ENCODE data around the gene KIF18B.
A peak's percentile ranks its signal among the peaks of the same experiment; 100 is the strongest.

KIF18B gene

DNA sequence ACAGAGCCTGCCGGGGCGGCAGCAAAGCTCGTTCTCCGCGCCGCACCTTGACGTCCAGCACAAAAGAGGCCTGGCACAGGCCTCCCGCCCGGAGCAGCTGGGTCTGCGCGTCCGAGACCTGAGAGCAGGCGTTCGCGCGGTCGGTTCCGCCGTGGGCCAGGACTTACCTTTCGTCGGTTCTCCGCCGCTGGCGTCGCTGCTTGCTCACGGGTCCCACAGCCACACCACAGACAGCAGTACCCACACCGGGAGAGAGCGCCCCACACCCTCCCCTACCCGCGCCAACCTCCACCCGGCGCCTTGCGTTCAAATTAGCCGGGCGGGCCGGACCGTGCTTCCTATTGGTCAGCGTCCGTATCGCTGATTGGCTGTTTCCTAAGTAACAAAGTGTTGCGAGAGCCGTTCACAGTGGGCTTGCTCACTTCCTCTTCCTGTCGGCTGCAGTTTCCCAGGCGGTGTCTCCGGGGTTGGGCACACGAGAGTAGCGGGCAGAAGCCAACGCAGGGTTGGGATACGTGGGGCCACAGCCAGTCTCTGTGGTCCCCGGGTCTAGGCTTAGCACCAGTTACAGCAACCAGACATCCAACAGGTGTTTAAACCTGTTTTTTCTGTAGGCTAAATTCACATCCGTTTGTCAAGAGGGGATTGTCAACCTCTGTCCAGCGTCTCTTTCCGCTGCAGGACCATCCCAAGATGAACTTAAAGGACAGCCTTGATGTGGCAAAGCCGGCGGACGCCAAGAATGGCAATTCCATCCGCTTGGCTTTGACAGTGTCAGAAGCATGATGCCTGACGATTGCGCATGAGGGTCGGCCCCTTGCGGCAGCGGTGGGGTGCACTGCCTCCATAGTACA is at the start of gene KIF18B:
Gene KIF18B (minus strand): TSS at position 313 of the 854 bp plus-strand sequence. CDS start 11,429 bp downstream, outside the sequence.
- peak; percentile 94 for DNase-seq (ENCODE audit: low read depth)

DNA sequence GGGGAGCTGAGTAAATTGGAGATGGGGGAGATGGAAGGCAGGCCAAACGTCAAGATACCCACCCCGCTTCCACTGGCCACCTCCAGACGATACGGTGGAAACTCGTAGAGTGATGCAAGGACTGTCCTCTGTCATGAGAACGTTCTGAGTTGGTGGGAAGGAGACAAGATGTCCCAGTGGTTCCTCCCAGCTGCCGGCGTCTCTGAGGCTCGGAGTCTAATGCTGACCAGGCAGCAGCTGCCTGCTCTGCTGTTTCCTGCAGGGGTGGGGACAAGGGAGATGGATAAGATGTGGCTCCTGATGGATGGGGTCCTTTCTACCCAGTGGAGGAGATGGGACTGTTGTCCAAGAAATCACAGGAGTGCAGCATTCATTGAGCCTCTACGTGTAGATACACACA is 48.7 kb upstream of the KIF18B start:
- DNase-seq (ENCODE audit: low read depth), result no peak

DNA sequence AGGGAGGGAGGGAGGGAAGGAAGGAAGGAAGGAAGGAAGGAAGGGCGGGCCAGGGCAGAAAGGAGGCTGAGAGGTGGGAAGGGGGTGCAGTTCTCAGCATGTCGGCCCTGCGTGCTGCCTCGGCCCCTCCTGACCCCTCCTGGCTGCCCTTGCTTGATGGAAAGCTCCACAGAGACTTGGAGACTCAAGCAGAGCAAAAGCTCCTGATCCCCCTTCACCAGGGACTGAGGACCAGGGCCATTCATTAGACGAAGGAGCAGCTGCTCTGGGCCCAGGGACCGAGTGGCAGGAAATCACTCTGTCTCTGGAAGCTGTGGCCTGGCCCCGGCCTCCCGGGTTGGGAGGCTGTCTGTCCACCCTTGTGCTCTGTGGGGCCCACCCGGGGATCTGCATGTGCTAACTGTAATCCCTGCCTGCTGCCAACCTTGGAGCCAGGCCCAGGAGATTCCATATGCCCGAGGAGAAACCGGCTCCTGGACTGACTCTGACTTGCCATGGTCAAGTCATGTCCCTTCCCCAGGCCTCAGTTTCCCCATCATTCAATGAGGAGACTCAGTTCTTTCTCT is 47.9 kb upstream of the KIF18B start:
- DNase-seq (ENCODE audit: low read depth), result no peak

DNA sequence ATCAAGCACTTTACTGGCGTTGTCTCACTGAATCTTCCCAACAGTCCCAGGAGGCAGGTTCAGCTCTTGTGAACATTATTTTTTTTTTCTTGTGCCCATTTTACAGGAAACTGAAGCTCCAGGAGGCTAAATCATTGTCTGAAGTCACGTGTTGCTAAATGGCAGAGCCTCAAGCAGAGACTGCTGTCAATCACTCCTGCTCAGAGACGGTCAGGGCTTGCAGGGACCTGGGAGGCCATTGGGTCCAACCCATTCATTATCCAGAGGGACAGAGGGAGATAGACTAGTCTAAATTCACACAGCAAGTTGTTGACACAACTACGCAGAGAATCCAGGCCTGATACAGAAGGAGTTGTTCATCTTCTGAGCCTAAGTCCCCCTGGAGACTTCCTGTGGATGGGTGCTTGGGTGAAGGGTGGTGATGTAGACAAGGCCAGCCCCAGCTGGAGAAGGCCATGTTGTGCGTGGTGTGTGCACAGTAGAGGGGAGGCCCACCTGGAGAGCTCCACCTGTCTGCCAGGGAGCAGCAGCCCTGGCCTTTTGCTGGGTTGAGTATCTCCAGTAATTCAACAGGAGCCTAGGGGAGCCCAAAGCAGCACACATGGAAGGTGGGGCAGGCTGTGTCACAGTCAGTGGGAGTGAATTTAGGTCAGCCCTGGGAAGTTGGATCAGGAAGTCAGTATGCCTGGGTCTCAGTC is 44.8 kb upstream of the KIF18B start:
- no peak for DNase-seq (ENCODE audit: low read depth)

DNA sequence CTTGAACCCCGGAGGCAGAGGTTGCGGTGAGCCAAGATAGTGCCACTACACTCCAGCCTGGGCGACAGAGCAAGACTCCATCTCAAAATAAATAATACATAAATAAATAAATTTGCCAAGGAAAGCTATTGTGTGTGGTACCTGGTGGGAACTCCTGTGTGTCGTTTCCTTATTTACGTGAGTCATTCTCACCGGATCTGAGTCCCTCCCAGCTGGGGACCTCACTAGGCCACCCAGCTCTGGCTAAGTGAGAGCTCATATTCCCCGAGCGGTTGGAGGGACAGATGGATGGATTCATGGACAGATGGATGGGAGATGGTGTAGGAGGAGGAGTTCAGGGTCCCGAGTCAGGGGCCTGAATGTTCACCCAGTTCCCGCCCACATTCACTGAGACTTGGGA is 43.4 kb upstream of the KIF18B start:
- no peak for DNase-seq (ENCODE audit: low read depth)

DNA sequence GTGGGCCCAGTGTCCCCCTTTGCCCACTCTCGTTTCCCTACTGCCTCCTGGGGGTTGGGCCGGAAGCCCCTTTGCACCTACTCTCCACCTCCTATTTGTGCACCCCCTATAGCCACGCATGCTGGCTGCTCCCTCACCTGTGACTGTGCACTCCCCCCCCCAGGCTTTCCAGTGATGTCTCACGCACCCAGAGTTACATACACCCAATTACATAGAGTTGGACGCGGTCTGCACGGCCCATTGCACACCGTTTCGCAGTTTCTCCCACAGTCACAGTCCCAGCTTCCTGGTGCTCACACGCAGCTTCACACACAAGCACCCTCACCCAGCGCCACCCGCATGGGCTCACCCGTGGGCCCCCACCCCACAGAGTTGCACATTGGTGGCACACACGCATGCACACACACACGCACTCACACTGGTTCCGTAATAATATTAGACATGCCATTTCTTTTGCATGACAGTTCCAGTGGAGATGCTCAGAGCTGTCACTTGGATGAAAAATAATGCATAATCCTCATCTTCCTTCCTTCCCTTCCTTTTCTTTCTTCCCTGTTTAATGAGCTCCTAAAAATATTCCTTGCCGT is 42.1 kb upstream of the KIF18B start:
- DNase-seq (ENCODE audit: low read depth), result no peak

DNA sequence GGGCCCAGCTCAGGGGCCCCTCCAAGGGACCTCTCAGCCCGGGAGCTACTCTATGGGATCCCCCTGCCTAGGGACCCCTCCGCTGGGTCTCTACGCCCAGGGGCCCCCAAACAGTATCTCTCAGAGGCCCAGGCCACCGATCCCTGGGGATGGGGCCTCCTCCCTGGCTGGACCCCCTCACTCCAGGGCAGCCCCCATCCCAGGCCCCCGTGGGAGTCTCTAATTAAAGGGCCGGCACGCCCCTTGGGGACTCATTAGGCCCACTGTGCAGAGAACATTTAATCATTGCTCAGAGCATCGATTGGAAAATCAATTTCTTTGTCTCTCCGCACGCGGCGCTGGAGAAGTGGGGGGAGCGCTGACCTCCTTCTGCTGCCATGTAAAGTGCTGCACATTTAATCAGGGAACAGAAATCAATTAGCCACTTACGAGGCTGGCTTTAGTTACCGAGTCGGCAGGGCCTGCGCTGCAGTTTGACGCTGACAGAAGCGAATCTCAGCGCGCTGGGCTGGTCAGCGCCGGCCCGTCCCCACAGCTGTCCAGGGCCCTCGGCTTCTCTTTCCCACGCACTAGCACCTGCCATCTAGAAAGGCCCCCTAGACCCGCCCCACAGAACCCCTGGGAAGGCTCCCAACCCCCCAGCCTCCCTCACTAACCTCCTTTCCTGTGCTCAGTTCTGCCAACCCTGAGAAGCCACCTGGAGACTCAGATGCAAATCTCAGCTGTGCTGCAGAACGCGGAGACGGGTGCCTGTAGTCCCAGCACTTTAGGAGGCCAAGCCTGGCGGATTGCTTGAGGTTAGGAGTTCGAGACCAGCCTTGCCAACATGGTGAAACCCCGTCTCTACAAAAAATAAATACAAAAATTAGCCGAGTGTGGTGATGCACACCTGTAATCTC is 40.7 kb upstream of the KIF18B start:
- no peak for DNase-seq (ENCODE audit: low read depth)

DNA sequence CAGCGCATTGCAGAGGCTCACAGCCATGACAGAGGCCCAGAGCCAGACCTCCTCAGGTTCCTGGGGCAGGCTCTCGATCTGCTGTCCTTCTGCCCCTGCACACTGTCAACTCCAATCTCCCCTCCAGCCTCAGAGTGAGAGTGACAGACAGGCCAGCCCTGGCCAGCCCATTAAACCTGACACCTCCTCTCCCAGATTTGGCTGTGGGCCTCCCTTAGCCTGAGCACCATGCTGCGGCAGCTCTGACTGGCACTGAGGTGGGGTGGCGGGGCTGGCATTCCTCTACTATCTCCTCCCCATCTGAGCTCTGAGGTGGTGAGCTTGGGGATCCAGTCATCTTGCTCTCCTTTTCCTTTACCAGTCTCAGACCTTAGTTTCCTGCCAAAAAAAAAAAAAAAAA is 36.0 kb upstream of the KIF18B start:
- no peak for DNase-seq (ENCODE audit: low read depth)

DNA sequence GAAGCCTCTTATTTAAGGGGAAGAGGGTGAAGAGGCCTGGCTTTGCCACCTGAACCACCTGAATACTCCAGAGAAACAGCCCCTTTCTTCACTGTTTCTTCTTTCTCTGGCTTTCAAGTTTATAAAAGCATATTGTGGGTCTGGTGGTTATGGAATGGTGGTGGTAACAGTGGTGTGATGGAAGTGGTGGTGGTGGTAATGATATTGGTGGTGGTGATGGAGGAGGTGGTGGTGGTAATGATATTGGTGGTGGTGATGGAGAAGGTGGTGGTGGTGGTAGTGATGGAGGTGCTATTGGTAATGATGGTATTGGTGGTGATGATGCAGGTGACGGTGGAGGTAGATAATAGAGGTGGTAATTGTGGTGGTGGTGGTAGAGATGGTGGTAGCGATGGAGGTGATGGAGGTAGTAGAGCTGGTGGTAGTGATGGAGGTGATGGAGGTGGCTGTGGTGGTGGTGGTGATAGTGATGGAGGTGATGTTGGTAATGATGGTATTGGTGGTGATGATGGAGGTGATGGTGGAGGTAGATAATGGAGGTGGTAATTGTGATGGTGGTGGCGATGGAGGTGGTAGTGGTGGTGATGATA is 34.6 kb upstream of the KIF18B start:
- DNase-seq (ENCODE audit: low read depth), result no peak

DNA sequence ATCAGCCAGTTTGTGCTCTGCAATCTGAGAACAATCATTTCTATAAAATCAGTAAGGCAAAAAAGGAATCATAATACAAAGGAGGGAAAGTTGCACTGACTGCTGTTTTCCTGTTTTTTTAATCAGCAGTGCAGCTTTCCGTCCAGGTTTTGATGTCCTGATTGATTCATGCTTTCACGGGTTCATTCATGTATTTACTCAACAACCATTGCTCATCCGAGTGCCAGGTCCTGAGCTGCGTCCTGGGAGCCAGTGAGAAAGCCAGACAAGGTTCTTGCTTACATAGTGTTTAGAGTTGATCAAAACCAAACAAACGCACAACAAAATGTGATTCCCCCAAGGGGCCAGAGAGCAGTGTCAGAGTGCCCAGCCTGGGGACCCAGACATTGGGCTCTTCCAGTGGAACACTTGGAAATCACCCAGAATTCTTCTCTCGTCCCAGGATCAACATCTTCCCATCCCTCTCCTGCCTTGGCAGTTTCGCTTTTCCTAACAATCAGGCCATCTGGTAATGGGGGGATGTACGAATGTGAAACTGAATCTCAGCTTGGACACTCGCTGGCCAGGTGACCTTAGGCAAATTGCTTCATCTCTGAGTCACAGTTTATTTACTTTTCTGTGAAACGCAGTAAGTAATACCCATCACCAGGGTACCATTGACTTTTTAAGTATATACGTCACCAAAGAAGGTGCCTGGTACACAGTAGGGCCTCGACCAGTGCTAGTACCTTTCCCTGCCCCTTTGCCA is 33.8 kb upstream of the KIF18B start:
- peak; percentile 92 for DNase-seq (ENCODE audit: low read depth)

DNA sequence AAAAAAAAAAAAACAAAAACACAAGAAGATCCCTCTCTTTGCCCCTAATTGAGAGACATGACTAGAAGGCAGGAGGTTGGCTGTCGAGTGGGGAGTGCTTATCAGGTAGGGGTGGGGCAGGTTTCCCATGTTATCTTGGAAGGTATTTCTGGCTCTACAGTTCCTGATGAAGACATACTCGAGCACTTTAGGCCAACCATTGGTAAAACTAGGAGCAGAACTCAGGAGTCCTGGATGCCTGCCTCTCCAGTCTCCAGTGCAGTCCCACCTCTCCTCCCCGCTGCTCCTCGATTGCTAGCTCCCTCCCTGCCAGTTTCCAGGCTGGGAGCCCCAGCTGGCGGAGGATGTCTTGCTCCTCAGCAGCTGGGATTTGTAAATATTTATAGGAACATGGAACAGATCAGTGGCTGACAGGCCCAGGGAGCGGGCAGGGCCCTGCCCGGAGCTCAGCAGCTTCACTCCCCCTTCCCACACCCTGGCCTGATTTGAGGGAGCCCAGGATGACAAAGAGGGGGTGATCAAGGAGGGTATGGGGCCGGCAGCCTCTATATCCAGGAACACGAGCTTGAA is 31.9 kb upstream of the KIF18B start:
- no peak for DNase-seq (ENCODE audit: low read depth)

DNA sequence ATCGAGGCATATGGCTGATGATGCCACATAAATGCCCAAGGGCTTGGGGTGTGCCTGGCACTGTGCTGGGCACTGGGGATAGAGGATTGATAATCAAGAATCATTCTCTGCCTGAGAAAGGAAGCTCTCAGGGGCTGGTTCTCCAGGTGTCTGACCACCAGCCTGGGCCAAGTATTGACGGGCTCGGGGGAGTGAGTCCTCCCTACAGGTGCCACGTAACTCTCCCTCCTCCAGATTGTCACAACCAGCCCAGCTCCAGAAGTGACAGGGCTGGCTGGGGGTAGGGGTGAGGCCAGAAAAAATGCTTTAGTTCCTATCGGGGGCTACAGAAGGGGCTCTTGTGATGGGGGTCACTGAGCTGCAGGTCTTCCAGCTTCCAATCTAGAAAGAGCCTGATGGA is 31.2 kb upstream of the KIF18B start:
- DNase-seq (ENCODE audit: low read depth), result no peak

DNA sequence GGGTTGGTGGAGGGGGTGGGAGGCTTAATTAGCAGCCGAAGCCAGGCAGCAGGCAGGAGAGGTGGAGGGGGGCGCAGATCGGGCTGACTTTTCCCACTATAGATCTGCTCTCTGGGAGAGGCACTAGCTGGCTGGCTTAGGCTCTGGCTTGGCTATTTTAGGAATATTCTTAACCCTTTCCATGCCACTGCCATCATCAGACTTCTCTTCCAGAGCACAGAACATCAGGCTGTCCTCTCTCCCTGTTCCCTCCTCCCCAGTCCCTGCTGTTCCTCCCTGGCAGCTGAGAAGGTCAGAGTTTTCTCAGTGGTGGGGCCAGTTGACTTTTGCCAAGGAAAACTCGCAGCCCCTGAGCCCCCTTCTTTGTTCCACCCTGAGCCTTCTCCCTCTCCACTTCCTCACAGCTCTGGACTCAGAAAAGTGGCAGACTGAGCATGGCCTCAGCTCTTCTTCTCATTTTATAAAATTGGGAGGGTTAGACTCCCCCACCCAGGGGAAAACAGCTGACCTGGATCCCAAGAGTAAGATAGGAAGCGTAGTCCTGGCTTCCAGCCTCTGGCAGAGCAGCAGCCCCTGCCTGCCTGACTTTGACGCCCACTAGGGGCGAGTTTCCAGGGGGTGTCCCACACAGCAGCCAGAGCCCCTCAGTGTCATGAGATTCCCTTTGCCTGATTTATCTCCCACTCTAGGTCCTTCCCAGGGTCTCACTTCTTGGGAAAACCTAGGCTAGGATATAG is 30.4 kb upstream of the KIF18B start:
- no peak for DNase-seq (ENCODE audit: low read depth)

DNA sequence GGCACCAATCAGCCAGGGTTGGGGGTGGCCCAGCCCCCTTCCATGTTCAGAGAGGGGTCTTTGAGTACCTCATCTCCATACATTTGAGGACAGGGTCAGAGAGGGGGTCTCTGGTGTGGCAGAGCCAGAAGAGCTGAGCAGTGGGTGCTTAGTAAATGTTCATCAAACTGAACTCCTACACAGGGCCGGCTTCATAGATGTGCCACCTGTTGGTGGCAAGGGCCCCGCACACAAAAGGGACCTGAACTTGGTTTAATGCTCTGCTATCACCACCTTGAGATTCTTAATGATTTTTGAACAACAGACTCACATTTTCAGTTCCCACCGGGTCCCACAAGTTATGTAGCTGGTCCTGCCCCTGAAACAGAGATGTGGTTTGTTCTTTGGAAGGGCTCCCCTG is 29.5 kb upstream of the KIF18B start:
- no peak for DNase-seq (ENCODE audit: low read depth)

DNA sequence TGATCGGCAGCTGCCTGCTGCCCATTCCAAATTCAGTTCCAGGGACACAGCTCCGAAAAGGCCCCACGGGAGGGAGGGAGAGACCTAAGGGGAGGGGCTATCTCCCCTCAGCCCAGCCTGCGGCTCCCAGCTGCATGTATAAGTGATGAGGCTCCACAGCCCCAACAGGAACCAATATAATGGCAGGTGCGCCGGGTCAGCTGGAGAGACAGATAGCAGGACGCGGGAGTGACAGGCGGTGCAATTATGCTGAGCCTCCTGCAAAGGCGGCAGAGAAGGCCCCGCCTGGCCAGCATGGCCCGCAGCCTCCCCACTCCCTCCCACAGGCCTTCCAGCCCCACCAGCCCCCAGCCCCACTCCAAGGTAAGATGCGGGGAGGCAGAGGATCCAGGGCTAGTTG is 28.6 kb upstream of the KIF18B start:
- DNase-seq (ENCODE audit: low read depth), result no peak

DNA sequence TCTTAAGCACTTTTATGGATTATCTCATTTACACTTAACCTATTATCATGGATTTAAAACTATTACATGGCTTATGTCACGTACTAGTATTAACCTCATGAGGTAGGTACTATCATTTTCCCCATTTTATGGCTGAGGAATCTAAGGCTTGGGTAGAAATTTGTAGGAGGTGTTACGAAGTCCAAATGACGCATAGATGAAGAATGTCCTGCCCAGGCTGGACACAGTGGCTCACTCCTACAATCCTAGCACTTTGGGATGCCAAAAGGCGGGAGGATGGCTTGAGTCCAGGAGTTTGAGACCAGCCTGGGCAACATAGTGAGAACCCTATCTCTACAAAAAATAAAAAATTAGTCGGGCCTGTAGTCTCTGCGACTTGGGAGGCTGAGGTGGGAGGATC is 25.4 kb upstream of the KIF18B start:
- no peak for DNase-seq (ENCODE audit: low read depth)

DNA sequence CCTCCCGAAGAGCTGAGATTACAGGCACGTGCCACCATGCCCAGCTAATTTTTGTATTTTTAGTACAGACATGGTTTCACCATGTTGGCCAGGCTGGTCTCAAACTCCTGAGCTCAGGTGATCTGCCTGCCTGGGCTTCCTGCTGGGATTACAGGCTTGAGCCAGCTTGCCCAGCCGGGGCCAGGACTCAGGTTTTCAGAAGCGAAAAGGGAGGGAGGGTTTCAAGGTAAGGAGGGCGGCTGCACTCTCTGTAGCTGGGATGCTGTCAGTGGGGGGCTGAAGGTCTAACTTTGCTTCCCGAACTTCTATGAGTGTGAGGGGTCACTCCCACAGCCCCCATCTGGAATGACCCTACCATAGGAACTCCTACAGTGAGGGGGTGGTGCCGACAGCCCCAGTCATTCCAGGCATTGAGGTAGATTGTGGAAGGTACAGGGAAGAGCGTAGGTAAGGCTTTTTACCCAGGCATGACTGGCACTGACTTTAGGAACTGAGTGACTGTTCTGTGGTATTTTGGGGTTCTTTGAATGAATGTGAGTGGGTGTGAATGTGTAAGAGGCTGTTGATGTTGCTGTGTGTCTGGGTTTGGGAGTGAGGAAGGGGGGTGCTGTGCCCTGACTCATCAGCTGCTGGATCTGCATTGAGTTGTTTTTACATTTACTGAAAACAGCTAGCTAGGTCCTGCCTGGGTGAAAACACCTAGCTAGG is 24.4 kb upstream of the KIF18B start:
- DNase-seq (ENCODE audit: low read depth), result peak; percentile 83

DNA sequence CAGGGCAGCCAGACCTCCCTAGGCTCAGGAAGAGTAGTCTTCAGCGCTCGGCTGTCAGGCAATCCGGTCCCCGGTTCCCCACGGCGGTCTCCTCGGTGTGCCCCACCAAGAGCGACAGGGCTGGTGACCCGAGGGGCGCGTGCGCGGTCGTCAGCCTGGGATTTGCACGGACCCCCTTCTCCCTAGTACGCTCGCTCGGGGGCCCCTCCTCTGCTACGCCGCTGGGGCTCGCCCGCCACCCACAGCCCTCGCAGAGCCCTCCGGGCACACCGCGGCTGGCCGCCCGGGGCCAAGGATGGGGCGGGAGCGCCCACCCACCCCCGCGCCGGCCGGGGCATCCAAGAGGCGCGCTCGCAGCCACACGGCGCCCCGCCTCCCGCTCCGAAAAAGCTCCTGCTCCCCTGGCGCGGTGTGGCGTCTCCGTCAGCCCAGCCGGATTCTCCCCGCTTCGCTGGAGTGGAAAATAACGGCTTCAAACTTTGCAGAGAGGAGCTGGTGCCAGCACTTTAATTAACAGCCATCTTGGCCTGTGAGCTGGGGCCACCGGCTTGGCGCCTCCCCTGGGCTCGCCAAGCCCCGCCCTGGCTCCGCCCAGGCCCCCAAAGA is 22.7 kb upstream of the KIF18B start:
- DNase-seq (ENCODE audit: low read depth), result peak; percentile 30

Measured in iris pigment epithelial cell (primary cell).